OCI-LY7 (cell line): Measurements from ENCODE around the gene INSR.

Experiments
- CTCF ChIP-seq: fragments of 200-600 bp; sonication (generic); conservative IDR thresholded peaks from 2 replicates; pipeline ENCODE4 v1.5.1; 2014; ENCODE audit warnings: mild to moderate bottlenecking, antibody characterized with exemption, low read length, moderate library complexity, mixed read lengths
- EZH2phosphoT487 ChIP-seq: fragments of 200-600 bp; sonication (generic); IDR thresholded peaks from 2 replicates; pipeline ENCODE4 v1.6.1; 2018; ENCODE audit warnings: low read depth, borderline replicate concordance, mild to moderate bottlenecking, mixed run types, antibody characterized with exemption, low read length, moderate library complexity, mixed read lengths

DNA sequence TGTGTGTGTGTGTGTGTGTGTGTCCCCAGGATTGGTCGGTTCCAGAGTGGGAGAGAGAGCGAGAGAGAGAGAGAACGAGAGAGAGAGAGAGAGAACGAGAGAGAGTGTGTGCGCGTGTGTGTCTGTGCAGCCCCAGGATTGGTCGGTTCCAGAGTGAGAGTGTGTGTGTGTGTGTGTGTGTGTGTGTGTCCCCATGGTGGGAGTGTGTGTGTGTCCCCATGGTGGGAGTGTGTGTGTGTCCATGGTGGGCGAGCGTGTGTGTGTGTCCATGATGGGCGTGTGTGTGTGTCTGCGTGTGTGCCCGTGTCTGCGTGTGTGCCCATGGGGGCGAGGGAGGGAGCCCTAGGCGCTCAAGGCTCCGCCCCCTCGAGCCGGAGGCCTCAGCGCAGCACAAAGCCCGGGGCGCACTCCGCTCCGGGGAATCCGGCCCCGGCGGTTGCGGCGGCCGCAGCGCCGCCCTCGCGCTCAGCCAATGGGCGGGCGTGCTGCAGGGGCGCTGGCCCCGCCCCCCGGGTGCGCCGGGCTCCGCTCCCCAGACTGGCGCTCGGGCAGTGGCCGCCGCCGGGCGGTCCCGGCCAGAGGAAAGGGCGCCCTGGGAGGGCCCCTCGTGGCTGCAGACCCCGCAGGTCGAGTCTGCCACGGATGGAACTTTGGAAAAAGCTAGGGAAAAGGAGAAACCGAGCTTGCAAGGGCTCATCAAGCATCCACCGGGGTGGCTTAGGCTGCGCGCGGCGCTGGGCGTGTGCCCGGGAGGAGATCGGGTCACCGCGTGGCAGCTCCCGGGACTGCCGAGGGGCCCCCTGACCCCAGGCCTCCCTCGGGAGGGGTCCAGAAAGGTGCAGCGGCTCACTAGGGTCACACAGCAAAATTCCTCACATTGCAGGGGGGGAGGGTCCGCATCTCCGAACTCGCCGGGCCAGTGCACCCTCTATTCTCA, 96.2 kb downstream of the INSR start:
- no peak for TF ChIP-seq EZH2phosphoT487
- TF ChIP-seq CTCF = no peak
